Measurements from ENCODE around the gene TEX14.

- TF ChIP-seq EZH2 (IDR thresholded peaks at IDR 0.05; ENCODE audit: insufficient read depth, poor library complexity, severe bottlenecking) (no peak), EZH2phosphoT487 (IDR thresholded peaks at IDR 0.05; ENCODE audit: insufficient read depth, low read depth) (no peak)
Measured at GRCh38 chr17:58671969-58672368, 19.9 kb downstream of the TEX14 start.

Data from GM23248 (cell line).